Forelimb muscle (tissue), 1 donor: ENCODE data around the gene MOAP1. TPM values are rescaled to one million over a fixed set of nuclear protein-coding genes. Genes with fewer than 3 reads are reported as not detected.
"Not testable (repeated sequence)": the region's sequence is repeated elsewhere in the genome, so short reads cannot be mapped to it uniquely, and the experiment has no call there.

Experiments
- DNase-seq: peaks from one replicate; pipeline ENCODE4 v3.0.0-alpha.2; 2013; ENCODE audit warnings: low read depth
- polyA plus RNA-seq: library from polyadenylated mRNA; unstranded; fragments of 120-200 nt; gene quantifications from one replicate; pipeline ENCODE4 v1.2.1, GENCODE V29; 2013; ENCODE audit not compliant: insufficient read length

The MOAP1 gene
- polyA plus RNA-seq, 1 donor: 25.6 TPM

GRCh38 chr14:93185349-93185720, 638 bp upstream of the MOAP1 start:
- DNase-seq: no peak

- DNase-seq: no peak
Measured at GRCh38 chr14:93183596-93184317, 940 bp downstream of the MOAP1 start.

GRCh38 chr14:93175492-93175891, 9.2 kb downstream of the MOAP1 start:
- DNase-seq: no peak

GRCh38 chr14:93174731-93175130, 10.0 kb downstream of the MOAP1 start:
- DNase-seq: not testable (repeated sequence)

GRCh38 chr14:93173943-93174395, 10.7 kb downstream of the MOAP1 start:
- no peak for DNase-seq

- DNase-seq: no peak
Measured at GRCh38 chr14:93171376-93171775, 13.3 kb downstream of the MOAP1 start.

GRCh38 chr14:93170141-93170540, 14.6 kb downstream of the MOAP1 start:
- DNase-seq: not testable (repeated sequence)

- DNase-seq: not testable (repeated sequence)
Measured at GRCh38 chr14:93169619-93170018, 15.1 kb downstream of the MOAP1 start.

GRCh38 chr14:93168610-93169009, 16.1 kb downstream of the MOAP1 start:
- not testable (repeated sequence) for DNase-seq

GRCh38 chr14:93165271-93166265, 19.1 kb downstream of the MOAP1 start:
- not testable (repeated sequence) for DNase-seq

- no peak for DNase-seq
Measured at GRCh38 chr14:93163564-93163963, 21.1 kb downstream of the MOAP1 start.

GRCh38 chr14:93161411-93161940, 23.2 kb downstream of the MOAP1 start:
- no peak for DNase-seq

- no peak for DNase-seq
Measured at GRCh38 chr14:93160353-93160801, 24.3 kb downstream of the MOAP1 start.

- not testable (repeated sequence) for DNase-seq
Measured at GRCh38 chr14:93159625-93160352, 24.9 kb downstream of the MOAP1 start.

GRCh38 chr14:93158349-93158748, 26.3 kb downstream of the MOAP1 start:
- DNase-seq: not testable (repeated sequence)

GRCh38 chr14:93156693-93157369, 27.9 kb downstream of the MOAP1 start:
- no peak for DNase-seq

- DNase-seq: no peak
Measured at GRCh38 chr14:93155667-93156066, 29.0 kb downstream of the MOAP1 start.

GRCh38 chr14:93153121-93153520, 31.6 kb downstream of the MOAP1 start:
- DNase-seq: no peak

GRCh38 chr14:93150227-93151208, 34.2 kb downstream of the MOAP1 start:
- DNase-seq: no peak

- no peak for DNase-seq
Measured at GRCh38 chr14:93148979-93149378, 35.7 kb downstream of the MOAP1 start.
